ENCODE measurements around the gene CARMIL1.

The CARMIL1 gene

GRCh38 chr6:25503686-25504085 is 224.5 kb downstream of the CARMIL1 start:
- in situ Hi-C loops (cut with HindIII; ENCODE audit: low sequenced_read_pairs), result no loop called here
- no peak overlapping the region for H3K4me3 ChIP-seq (ENCODE audit: low read depth, low read length)
- no peak for TF ChIP-seq CTCF (IDR thresholded peaks at IDR 0.05; ENCODE audit: low read depth, low read length)
- DNase-seq (ENCODE audit: low read depth, low spot score), result no peak

GRCh38 chr6:25504661-25505060 is 225.5 kb downstream of the CARMIL1 start:
- no peak overlapping the region for H3K4me3 ChIP-seq (ENCODE audit: low read depth, low read length)
- DNase-seq (ENCODE audit: low read depth, low spot score), result peak; percentile 80
- TF ChIP-seq CTCF (IDR thresholded peaks at IDR 0.05; ENCODE audit: low read depth, low read length), result no peak
- in situ Hi-C loops (cut with HindIII; ENCODE audit: low sequenced_read_pairs), result no loop called here

GRCh38 chr6:25506020-25506419 is 226.8 kb downstream of the CARMIL1 start:
- DNase-seq (ENCODE audit: low read depth, low spot score), result no peak
- in situ Hi-C loops (cut with HindIII; ENCODE audit: low sequenced_read_pairs), result no loop called here

DNA sequence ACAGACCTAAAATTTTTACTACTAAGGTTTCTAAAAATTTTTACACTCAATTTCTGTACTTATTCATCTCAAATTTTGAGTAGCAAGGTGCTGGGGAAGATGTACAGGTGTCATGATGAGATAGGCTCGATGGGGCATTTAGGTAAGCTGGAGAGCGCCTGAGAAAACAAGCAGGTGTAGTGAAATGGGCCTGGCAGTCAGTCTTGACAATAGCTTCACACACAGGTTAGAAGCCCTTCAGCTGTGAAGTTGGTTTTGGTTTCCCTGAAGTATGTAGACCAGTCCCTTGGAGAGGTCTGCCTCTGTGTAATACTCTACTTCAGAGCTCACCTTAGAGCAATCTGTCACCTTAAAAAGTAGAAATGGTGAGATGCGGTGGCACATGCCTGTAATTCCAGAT is 228.9 kb downstream of the CARMIL1 start:
- in situ Hi-C loops (cut with HindIII; ENCODE audit: low sequenced_read_pairs), result no loop called here
- TF ChIP-seq CTCF (IDR thresholded peaks at IDR 0.05; ENCODE audit: low read depth, low read length), result no peak
- DNase-seq (ENCODE audit: low read depth, low spot score), result no peak
- H3K4me3 ChIP-seq (ENCODE audit: low read depth, low read length), result no peak overlapping the region

More at GRCh38 chr6:25506020-25506419, 226.8 kb downstream of the CARMIL1 start:
- H3K4me3 ChIP-seq (ENCODE audit: low read depth, low read length), result no peak overlapping the region
- no peak for TF ChIP-seq CTCF (IDR thresholded peaks at IDR 0.05; ENCODE audit: low read depth, low read length)

- no peak for TF ChIP-seq CTCF (IDR thresholded peaks at IDR 0.05; ENCODE audit: low read depth, low read length)
- H3K4me3 ChIP-seq (ENCODE audit: low read depth, low read length), result no peak overlapping the region
- in situ Hi-C loops (cut with HindIII; ENCODE audit: low sequenced_read_pairs), result no loop called here
- DNase-seq (ENCODE audit: low read depth, low spot score), result no peak
Measured at GRCh38 chr6:25511376-25511775, 232.2 kb downstream of the CARMIL1 start.

- no peak overlapping the region for H3K4me3 ChIP-seq (ENCODE audit: low read depth, low read length)
- no peak for TF ChIP-seq CTCF (IDR thresholded peaks at IDR 0.05; ENCODE audit: low read depth, low read length)
- in situ Hi-C loops (cut with HindIII; ENCODE audit: low sequenced_read_pairs), result no loop called here
- DNase-seq (ENCODE audit: low read depth, low spot score), result no peak
Measured at GRCh38 chr6:25512560-25512959, 233.4 kb downstream of the CARMIL1 start.

- DNase-seq (ENCODE audit: low read depth, low spot score), result peak; percentile 5
- in situ Hi-C loops (cut with HindIII; ENCODE audit: low sequenced_read_pairs), result no loop called here
Measured at GRCh38 chr6:25519856-25520255, 240.7 kb downstream of the CARMIL1 start.

More at GRCh38 chr6:25519856-25520255, 240.7 kb downstream of the CARMIL1 start:
- TF ChIP-seq CTCF (IDR thresholded peaks at IDR 0.05; ENCODE audit: low read depth, low read length), result no peak
- no peak overlapping the region for H3K4me3 ChIP-seq (ENCODE audit: low read depth, low read length)

Measured in astrocyte of the spinal cord (primary cell).